Fibroblast of pulmonary artery (primary cell): ENCODE measurements around the gene MLXIP.

Source experiments
- DNase-seq: peaks from one replicate; pipeline ENCODE4 v3.0.0-alpha.2; 2010; ENCODE audit warnings: low read depth
- H3K4me3 ChIP-seq: replicated peaks from 2 replicates; pipeline ENCODE4 v1.5.1; 2011; ENCODE audit warnings: low read depth, mild to moderate bottlenecking, control low read depth, low read length, moderate library complexity
- TF ChIP-seq, protein P1 (sequence below): IDR thresholded peaks from 2 replicates; pipeline ENCODE4 v1.5.1; 2011; ENCODE audit warnings: mild to moderate bottlenecking, control low read depth, low read length, inconsistent platforms; ENCODE audit errors: missing control alignments

Gene MLXIP

DNA sequence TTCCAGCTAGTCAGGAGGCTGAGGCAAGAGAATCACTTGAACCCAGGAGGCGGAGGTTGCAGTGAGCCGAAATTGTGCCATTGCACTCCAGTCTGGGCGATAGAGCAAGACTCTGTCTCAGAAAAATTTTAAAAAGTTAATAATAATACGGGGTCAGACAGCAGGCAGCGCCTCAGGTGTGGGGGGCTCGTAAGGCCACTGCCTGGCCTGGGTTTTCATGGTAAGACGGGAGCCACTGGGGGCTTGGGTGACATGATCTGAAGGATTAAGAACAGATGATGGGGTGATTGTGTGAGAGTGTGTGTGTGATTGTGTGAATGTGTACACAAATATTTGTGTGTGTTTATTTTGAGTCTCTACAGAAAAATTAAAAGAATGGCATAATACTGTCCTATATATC is 33.3 kb upstream of the MLXIP start:
- TF ChIP-seq, protein P1, sequence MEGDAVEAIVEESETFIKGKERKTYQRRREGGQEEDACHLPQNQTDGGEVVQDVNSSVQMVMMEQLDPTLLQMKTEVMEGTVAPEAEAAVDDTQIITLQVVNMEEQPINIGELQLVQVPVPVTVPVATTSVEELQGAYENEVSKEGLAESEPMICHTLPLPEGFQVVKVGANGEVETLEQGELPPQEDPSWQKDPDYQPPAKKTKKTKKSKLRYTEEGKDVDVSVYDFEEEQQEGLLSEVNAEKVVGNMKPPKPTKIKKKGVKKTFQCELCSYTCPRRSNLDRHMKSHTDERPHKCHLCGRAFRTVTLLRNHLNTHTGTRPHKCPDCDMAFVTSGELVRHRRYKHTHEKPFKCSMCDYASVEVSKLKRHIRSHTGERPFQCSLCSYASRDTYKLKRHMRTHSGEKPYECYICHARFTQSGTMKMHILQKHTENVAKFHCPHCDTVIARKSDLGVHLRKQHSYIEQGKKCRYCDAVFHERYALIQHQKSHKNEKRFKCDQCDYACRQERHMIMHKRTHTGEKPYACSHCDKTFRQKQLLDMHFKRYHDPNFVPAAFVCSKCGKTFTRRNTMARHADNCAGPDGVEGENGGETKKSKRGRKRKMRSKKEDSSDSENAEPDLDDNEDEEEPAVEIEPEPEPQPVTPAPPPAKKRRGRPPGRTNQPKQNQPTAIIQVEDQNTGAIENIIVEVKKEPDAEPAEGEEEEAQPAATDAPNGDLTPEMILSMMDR: no peak
- DNase-seq: no peak
- no peak overlapping the region for H3K4me3 ChIP-seq

DNA sequence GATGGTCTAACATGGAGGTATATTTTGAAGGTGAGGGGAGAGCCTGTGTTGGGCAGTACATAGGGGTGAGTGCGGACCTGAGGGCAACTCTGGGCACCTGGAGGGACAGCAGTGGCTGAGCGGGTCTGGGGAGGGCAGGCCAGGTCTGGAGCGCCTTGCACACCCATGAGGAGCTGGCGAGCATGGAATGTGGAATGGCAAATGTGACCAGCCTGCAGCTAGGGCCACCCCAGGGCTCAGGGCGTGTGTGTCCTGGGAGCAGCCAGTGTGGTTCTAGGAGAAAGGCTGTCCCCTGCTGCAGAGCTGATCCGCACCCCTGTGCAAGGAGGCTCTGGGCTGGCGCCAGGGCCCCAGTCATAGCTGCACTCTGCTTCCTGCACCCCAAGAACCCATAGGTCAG is 32.4 kb upstream of the MLXIP start:
- DNase-seq: no peak
- no peak overlapping the region for H3K4me3 ChIP-seq
- TF ChIP-seq, protein P1: no peak

DNA sequence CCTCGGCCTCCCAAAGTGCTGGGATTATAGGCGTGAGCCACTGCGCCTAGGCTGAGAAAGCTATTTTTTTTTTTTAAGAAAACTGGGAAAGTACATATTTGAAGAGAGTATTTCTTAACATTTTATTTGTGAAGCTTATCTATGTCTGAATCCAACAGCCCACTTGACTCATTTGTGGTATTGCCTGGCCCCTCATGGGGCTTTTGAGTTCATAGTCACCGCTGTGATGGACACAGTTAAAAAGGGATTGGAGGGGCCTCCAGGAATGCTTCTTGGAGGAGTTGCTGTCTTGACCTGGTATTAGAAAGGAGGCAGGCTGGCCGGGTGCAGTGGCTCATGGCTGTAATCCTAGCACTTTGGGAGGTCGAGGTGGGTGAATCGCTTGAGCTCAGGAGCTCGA is 30.4 kb upstream of the MLXIP start:
- TF ChIP-seq, protein P1: no peak
- no peak for DNase-seq
- H3K4me3 ChIP-seq: no peak overlapping the region

DNA sequence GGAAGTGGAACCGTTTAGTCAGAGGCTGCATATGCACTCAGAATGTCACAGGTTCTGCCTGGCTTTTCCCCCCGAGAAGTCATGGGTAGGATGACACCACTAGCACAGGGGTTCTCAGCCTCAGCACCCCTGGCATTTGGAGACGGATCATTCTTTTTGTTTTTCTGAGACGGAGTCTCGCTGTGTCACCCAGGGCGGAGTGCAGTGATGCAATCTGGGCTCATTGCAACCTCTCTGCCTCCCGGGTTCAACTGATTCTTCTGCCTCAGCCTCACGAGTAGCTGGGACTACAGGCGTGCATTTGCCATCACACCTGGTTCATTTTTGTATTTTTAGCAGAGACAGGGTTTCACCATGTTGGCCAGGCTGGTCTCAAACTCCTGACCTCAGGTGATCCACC is 28.7 kb upstream of the MLXIP start:
- no peak for DNase-seq
- no peak overlapping the region for H3K4me3 ChIP-seq
- TF ChIP-seq, protein P1: no peak

DNA sequence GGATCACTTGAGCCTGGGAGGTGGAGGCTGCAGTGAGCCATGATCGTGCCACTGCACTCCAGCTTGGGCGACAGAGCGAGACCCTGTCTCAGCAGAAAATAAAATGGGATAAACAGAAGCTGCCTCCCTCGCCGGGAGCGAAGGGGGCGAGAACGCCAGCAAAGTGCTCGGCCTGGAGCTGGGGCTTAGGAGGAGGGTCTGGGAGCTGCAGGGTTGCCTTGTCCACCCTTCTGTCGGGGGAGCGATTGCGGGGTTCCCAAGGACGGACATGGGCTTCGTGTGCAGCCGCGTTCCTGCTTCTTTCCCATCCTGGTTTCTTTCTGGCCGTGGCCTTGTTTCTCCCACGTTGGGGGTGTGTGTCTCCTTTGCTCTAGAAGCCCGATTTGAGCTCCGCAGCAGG is 27.9 kb upstream of the MLXIP start:
- H3K4me3 ChIP-seq: no peak overlapping the region
- no peak for DNase-seq
- TF ChIP-seq, protein P1: no peak

DNA sequence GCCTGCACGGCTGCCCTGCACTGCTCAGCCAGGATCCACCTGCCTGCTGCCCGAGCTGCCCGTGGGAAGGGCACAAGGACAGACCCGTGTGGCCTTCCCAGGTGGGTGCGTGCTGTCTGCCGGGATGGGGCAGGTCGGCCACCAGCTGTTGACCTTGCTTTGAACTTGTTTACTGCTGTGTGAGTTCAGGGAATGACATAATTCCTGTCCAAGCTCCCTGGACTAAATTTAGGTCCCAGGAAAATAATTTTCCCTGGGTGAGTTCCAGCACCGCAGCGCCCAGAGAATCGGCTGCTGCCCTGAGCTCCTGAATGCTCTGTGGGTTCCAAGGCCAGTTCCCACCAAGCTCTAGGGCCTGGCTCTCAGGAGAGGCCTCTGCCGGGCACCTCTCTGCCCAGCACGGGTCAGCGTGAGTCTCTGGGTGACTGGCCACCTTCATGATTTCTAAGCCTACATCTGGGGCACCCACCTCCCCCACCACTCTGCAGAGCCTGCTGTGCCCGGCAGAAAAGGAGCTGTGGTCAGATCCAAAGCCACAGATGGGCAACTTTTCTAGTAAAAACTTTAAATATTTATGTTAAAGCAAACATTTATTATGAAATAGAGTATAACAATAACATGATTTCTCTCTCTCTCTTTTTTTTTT is 27.2 kb upstream of the MLXIP start:
- TF ChIP-seq, protein P1: no peak
- H3K4me3 ChIP-seq: no peak overlapping the region
- DNase-seq: peak; percentile 14

DNA sequence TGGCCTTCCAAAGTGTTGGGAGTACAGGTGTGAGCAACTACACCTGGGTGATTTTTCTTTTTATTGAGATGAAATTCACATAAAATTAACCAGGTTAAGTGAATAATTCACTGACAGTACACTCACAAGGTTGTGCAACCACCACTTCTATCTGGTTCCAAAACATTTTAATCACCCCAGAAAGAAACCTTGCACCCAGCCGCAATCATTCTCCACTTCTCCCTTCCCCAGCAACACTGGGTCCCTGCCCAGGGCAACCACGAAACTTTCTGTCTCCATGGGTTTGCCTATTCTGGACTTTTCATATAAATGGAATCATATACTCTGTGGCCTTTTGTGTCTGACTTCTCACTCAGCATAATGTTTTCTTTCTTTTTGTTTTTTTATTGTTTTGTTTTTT is 26.3 kb upstream of the MLXIP start:
- TF ChIP-seq, protein P1: no peak
- DNase-seq: no peak

More for the DNA sequence above, 26.3 kb upstream of the MLXIP start:
- H3K4me3 ChIP-seq: no peak overlapping the region
